GM12892 (cell line): ENCODE data around the gene HNRNPUL2.
"Not testable (repeated sequence)": the region's sequence is repeated elsewhere in the genome, so short reads cannot be mapped to it uniquely, and the experiment has no call there.

ENCODE experiments used
- DNase-seq: peaks from one replicate; pipeline ENCODE4 v3.0.0; 2011; ENCODE audit not compliant: insufficient read length
- FAIRE-seq: peaks from 2 replicates; lab custom pipeline; 2011; peaks lifted over from hg19 to GRCh38; lab: Jason Lieb, UNC
- POLR2A ChIP-seq: IDR thresholded peaks from 2 replicates; pipeline ENCODE4 v1.6.1; 2011; ENCODE audit warnings: low read depth, low read length, control low read depth
- POLR2AphosphoS5 ChIP-seq: IDR thresholded peaks from 2 replicates; pipeline ENCODE4 v1.6.1; 2011; ENCODE audit warnings: low read depth, low read length, control low read depth
- TAF1 ChIP-seq: IDR thresholded peaks from 2 replicates; pipeline ENCODE4 v1.6.1; 2011; ENCODE audit warnings: low read depth, mild to moderate bottlenecking, control low read depth, low read length, borderline replicate concordance

Gene HNRNPUL2

DNA sequence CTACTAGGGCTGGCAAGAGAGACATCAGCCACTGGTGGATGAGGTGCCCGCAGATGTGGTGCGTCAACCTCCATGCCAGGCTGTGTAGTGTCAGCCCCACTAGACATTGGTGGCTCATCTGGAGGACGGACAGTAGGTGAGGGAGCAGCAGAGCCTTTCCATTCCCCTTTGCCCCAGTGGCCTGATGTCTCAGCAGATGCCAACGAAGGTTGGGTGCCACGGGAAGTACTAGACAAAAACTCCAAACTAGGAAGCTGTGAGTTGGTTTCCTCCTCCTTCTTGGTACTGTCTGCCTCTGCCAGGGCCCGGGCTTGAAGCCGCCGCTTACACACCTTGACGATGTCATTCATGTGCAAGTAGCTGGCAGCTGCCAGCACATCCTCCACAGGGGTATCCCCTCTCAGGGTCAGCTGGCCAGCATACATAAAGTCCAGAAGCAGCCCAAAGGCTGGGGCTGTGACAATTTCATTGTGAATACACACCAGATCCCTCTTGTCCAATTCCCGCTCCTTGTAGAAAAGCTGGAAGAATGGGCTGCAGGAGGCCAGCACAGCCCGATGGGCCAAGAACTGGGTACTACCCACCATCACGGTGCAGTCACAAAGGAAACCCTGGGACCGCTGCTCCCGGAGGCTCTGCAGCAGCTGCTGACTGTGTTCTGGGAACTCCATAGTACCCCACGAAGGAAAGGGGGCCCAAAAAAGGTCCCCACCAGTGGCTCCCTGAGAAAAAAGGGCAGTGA, 25.9 kb upstream of the HNRNPUL2 start:
- no peak for TF ChIP-seq POLR2A
- no peak for TF ChIP-seq TAF1
- TF ChIP-seq POLR2AphosphoS5: no peak
- FAIRE-seq (no peak), DNase-seq (no peak)

DNA sequence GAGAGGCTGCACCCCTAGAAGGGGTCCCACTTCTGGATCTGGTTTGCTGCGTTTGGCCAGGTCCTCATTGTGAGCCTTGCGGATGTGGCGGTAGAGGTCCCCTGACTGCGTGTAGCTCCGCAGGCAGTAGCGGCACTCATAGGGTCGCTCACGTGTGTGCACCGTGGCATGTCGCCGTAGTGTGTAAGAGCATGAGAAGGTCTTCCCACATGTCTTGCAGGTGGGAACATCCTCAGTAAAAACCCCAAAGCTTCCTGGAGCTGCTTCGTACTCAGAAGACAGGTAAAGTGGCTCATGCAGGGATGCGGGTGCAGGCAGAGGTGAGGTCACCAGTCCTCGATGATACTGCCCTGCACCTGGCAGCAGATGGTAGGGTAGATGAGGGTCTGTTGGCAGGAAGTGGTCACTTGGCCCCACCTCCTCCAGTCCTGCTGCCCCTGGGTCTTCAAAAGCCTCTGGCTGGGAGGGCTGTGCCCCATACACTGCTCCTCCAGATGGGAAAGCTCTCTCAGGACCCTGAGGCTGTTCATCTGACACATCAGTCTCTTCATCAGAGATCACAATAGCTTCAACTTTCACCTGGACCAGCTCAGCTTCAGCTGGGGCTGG, 25.0 kb upstream of the HNRNPUL2 start:
- TF ChIP-seq POLR2AphosphoS5 (no peak), POLR2A (no peak), TAF1 (no peak)
- FAIRE-seq: no peak
- no peak for DNase-seq

DNA sequence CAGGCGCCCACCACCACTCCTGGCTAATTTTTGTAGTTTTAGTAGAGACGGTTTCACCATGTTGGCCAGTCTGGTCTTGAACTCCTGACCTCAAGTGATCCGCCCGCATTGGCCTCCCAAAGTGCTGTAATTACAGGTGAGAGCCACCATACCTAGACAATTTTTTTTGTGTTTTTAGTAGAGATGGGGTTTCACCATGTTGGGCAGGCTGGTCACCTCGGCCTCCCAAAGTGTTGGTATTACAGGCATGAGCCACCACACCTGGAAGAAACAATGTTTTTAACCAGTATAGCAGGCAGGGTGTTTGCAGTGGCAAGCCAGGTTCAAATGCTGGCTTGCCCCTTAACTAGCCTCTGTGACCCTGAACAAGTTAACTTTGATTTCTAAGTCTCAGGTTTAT, 22.7 kb upstream of the HNRNPUL2 start:
- FAIRE-seq, DNase-seq: not testable (repeated sequence)

DNA sequence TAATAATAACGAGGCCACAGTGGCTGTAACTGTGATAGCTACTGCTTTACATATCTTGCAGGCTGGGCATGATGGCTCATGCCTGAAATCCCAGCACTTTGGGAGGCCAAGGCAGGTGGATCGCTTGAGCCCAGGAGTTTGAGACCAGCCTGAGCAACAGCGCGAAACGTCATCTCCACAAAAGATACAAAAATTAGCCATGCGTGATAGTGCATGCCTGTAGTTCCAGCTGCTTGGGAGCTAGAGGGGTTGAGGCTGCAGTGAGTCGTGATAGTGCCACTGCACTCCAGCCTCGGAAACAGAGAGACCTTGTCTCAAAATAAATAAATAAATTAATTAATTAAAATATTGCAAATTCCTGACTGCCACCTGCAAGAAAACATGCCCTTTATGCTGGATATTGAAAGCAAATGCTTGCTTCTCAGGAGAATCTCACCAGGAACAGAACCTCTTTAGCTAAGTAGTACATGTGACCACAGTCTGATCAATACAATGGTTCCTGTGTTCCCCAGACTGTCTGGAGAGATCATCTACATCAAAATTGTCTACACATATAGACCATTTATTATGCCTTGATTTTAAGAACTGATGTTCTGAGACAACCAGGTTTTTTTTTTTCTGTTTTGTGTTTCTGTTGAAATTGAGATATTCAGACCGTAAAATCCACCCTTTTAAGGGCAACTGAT, 20.4 kb upstream of the HNRNPUL2 start:
- FAIRE-seq (no peak), DNase-seq (no peak)
- TF ChIP-seq POLR2AphosphoS5: no peak
- TF ChIP-seq TAF1: no peak
- TF ChIP-seq POLR2A: no peak

DNA sequence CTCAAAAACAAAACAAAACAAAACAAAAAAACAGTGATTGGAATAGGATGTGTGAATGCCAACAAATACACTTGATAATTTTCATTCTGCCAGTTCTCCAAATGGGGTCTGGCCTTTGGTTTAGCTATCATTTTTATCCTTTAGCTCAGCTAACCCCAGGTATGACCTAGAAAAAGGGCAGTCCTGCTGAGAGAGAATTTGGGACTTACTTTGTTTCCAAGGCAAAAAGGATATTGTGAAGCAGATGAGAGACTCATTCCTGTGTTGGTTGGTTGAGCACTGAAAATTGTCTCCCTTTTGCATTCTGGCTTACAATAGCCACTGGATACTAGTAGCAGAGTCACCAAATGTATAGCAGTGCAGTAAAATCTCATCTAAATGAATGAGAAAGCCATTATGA, 9.9 kb upstream of the HNRNPUL2 start:
- FAIRE-seq: no peak
- TF ChIP-seq POLR2A: no peak
- no peak for TF ChIP-seq TAF1
- TF ChIP-seq POLR2AphosphoS5: no peak
- no peak for DNase-seq

DNA sequence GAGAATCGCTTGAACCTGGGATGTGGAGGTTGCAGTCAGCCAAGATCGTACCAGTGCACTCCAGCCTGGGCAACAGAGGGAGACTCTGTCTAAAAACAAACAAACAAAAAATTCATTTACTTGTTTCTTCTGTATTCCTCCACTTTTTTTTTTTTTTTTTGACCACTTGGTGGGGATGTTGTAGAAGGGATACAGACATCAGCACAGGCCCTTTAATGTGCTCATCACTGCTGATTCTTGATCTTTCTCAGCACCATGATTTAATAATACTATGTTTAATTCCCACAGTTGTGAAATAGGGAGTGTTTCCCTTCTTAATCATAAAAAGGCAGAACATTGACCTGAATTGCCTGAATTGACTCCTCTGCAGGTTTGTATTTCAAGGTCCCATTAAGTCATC, 5.6 kb upstream of the HNRNPUL2 start:
- FAIRE-seq: no peak
- TF ChIP-seq TAF1 (no peak), POLR2A (no peak), POLR2AphosphoS5 (no peak)
- DNase-seq: no peak

DNA sequence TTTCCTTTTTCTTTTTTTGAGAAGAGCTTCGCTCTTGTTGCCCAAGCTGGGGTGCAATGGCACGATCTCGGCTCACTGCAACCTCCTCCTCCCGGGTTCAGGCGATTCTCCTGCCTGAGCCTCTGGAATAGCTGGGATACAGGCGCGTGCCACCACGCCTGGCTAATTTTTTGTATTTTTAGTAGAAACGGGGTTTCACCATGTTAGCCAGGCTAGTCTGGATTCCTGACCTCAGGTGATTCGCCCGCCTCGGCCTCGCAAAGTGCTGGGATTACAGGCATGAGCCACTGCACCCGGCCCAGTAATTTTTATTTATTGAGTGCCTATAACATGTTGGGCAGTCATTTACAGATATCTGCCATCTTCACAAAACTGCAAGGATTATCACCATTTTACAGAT, 2.8 kb upstream of the HNRNPUL2 start:
- not testable (repeated sequence) for DNase-seq, FAIRE-seq

DNA sequence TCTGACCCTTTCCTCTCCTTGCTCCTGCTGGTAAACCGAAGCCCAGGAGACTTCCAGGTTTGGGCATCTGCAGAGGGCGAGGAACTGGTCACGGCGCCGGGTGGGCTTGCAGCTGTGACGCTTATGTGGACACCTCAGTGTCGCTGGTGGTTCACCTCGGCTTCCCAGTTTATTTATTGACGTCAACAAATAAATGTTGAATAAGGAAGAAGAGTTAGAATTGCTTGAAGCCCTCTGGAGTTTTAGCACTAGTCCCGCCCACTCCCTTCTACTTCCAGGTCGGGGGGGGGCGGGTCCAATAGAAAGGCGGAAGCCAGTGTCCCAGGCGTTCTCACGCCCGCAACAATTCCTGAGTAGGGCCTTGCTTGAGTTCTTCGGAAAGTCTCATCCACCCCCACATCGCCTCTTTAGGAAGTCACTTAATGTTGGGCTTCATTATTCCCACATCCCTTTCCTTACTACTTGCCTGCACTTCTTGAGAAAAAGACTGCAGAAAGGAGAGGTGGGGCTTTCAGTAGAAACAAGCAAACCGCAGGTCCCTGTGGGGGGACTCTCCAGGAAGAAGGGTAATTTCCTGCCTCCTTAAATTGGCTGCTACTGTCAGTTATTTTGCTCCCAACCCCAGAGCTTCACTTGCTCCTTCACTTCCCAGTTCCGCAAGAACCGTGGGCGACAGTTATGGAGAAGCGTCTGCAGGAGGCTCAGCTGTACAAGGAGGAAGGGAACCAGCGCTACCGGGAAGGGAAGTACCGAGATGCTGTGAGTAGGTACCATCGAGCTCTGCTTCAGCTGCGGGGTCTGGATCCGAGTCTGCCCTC, 1.1 kb upstream of the HNRNPUL2 start, which contains the start of gene TTC9C:
TSS of gene TTC9C (plus strand) at position 316 of the 818 bp plus-strand sequence. CDS start at position 679, 363 bp downstream.
- FAIRE-seq (peak; percentile 60), DNase-seq (peak; percentile 55)
- TF ChIP-seq POLR2AphosphoS5 (peak; percentile 64; the same call in 1 of the 2 replicates), TAF1 (peak; percentile 14; the same call in 1 of the 2 replicates), POLR2A (peak; percentile 69; the same call in 1 of the 2 replicates)

DNA sequence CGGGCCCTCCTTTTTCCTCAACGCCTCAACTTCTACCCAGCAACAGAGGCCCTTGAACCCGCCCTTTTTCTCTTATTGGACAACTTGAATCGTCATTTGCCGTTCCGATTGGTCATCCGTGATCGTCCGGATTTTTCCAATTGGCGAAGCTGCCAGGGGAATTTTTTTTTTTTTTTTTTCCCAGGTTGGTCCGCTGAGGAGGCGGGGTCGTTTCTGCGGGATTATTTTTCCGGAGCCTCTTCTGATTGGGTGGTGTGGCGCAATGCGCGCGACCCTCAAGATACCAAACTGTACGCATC, 564 bp upstream of the HNRNPUL2 start:
- TF ChIP-seq TAF1 (no peak), POLR2A (no peak), POLR2AphosphoS5 (no peak)
- FAIRE-seq: no peak
- peak; percentile 58 for DNase-seq

DNA sequence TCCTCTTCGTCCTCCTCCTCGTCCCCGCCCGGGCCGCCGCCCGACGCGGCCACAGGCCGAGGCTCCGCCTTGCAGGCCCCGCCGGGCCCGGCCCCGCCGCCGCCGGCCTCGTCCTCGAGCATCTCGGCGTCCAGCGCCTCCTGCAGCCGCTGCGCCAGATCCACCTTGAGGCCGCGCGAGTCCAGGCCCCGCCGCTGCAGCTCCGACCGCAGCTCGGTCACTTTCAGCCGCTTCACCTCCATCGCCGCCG, 417 bp downstream of the HNRNPUL2 start:
- TF ChIP-seq POLR2A (no peak), POLR2AphosphoS5 (no peak), TAF1 (peak; percentile 41; the same call in 1 of the 2 replicates)
- DNase-seq: no peak
- FAIRE-seq: no peak

DNA sequence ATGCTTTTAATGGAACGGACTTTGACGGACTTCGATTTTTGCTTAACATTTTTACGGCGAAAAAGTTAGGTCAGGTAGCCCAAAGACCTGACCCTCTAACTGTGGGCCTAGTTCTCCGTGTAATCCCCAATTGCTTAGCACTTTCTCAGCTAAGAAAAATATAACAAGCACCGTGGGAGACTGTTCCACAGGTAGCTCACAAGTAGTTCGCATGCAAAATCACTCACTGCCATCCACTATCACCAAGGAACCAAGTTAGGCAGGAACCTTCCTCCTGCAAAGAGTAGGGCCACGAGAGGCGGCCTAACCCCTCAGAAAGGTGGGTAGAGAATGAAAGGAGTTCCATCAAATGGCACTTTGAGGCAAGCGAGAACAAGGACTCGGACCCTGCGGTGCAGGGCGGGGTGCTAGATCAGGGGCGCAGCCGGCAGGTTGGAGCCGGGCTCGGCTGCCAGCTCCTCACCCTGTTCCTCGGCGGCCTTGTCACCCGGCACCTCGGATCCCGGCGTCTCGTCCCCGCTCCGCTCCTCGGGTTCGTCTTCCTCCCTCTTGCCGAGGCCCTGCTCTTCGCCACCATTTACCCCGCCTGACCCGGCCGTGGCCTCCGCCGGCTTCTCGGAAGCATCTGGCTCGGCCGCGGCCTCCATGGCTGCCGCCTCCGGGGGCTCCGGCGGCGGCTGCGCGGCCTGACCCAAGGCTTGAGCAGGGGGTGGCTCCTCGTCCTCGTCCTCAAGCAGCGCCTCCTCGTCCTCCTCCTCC, 922 bp downstream of the HNRNPUL2 start:
- FAIRE-seq (peak; percentile 21), DNase-seq (no peak)

More for the DNA sequence above, 922 bp downstream of the HNRNPUL2 start:
- TF ChIP-seq TAF1: 0 out of 2 replicates have a peak, but pooled peaks have one; percentile 28
- no peak for TF ChIP-seq POLR2A
